ENCODE measurements around the gene STT3A.

STT3A gene

GRCh38 chr11:125603207-125603606 is 10.6 kb downstream of the STT3A start:
- no peak for TF ChIP-seq ZFX (IDR thresholded peaks at IDR 0.05; ENCODE audit: borderline replicate concordance)
- no peak for TF ChIP-seq CTCF (IDR thresholded peaks at IDR 0.05)
- no peak overlapping the region for H3K27ac ChIP-seq

GRCh38 chr11:125605417-125605816 is 12.8 kb downstream of the STT3A start:
- no peak overlapping the region for H3K27ac ChIP-seq
- no peak for TF ChIP-seq CTCF (IDR thresholded peaks at IDR 0.05)
- no peak for TF ChIP-seq ZFX (IDR thresholded peaks at IDR 0.05; ENCODE audit: borderline replicate concordance)

GRCh38 chr11:125609545-125609944 is 16.9 kb downstream of the STT3A start:
- TF ChIP-seq ZFX (IDR thresholded peaks at IDR 0.05; ENCODE audit: borderline replicate concordance) = no peak
- TF ChIP-seq CTCF (IDR thresholded peaks at IDR 0.05) = no peak

GRCh38 chr11:125618383-125618782 is 25.7 kb downstream of the STT3A start:
- TF ChIP-seq ZFX (IDR thresholded peaks at IDR 0.05; ENCODE audit: borderline replicate concordance) = no peak
- no peak for TF ChIP-seq CTCF (IDR thresholded peaks at IDR 0.05)

More at GRCh38 chr11:125609545-125609944, 16.9 kb downstream of the STT3A start:
- H3K27ac ChIP-seq = no peak overlapping the region

GRCh38 chr11:125621995-125622394 is 29.3 kb downstream of the STT3A start:
- 0 out of 2 replicates have a peak overlapping the region, but pooled peaks have one; percentile 22 for H3K27ac ChIP-seq
- TF ChIP-seq CTCF (IDR thresholded peaks at IDR 0.05) (no peak), ZFX (IDR thresholded peaks at IDR 0.05; ENCODE audit: borderline replicate concordance) (no peak)

More at GRCh38 chr11:125618383-125618782, 25.7 kb downstream of the STT3A start:
- no peak overlapping the region for H3K27ac ChIP-seq

- TF ChIP-seq ZFX (IDR thresholded peaks at IDR 0.05; ENCODE audit: borderline replicate concordance) (no peak), CTCF (IDR thresholded peaks at IDR 0.05) (no peak)
- H3K27ac ChIP-seq = peak overlapping the region; percentile 35
Measured at GRCh38 chr11:125623064-125623463, 30.4 kb downstream of the STT3A start.

GRCh38 chr11:125624756-125625213 is 32.1 kb downstream of the STT3A start, which contains the start of gene CHEK1:
Gene CHEK1, plus strand, starts transcription at chr11:125625163. Its CDS starts 1,606 bp downstream, at chr11:125626769.
- H3K27ac ChIP-seq = peak within 1 kb of the TSS; percentile 97
- no peak for TF ChIP-seq ZFX (IDR thresholded peaks at IDR 0.05; ENCODE audit: borderline replicate concordance)
- no peak for TF ChIP-seq CTCF (IDR thresholded peaks at IDR 0.05)
